GM12801 (cell line): ENCODE results near the gene SCN5A.

Source experiments
- TF ChIP-seq, protein P1 (sequence below): IDR thresholded peaks from one replicate; pipeline ENCODE4 v1.5.1; 2011; ENCODE audit warnings: control low read depth; ENCODE audit not compliant: insufficient read length; ENCODE audit errors: extremely low read depth

Gene SCN5A

DNA sequence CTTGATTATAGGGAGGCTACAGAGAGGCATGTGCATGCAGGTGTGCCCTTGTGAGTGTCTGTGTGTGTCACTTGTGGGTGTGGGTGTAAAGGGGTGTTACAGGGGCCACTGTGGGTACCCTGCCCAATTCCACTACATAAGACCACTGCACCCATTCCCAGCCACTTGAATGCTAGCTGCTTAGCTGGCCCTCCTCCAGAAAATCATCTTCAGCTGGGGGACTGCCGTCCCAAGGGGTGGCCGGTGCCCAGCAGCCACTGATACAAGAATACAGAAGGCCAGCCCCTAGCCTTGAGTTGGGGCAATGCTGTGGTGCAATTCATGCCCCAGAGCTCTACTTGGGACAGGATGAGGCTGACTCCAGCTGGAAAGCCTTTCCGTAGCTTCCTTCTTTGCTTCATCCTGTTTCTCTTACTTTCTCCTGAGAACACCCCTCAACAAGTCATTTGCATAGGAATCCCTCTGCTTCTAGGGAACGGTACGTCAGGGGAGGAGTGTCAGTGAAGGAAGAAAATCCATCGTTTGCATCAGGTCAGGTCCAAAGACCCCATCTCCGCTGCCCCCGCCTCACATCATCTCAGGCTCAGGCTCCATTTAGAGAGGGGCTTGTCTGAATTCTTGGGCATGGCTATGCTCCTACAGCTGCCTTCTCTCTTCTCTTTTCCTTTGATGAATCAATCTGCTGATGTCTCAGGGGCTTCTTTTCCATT lies 72.0 kb downstream of the SCN5A start:
- TF ChIP-seq, protein P1, sequence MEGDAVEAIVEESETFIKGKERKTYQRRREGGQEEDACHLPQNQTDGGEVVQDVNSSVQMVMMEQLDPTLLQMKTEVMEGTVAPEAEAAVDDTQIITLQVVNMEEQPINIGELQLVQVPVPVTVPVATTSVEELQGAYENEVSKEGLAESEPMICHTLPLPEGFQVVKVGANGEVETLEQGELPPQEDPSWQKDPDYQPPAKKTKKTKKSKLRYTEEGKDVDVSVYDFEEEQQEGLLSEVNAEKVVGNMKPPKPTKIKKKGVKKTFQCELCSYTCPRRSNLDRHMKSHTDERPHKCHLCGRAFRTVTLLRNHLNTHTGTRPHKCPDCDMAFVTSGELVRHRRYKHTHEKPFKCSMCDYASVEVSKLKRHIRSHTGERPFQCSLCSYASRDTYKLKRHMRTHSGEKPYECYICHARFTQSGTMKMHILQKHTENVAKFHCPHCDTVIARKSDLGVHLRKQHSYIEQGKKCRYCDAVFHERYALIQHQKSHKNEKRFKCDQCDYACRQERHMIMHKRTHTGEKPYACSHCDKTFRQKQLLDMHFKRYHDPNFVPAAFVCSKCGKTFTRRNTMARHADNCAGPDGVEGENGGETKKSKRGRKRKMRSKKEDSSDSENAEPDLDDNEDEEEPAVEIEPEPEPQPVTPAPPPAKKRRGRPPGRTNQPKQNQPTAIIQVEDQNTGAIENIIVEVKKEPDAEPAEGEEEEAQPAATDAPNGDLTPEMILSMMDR = no peak

DNA sequence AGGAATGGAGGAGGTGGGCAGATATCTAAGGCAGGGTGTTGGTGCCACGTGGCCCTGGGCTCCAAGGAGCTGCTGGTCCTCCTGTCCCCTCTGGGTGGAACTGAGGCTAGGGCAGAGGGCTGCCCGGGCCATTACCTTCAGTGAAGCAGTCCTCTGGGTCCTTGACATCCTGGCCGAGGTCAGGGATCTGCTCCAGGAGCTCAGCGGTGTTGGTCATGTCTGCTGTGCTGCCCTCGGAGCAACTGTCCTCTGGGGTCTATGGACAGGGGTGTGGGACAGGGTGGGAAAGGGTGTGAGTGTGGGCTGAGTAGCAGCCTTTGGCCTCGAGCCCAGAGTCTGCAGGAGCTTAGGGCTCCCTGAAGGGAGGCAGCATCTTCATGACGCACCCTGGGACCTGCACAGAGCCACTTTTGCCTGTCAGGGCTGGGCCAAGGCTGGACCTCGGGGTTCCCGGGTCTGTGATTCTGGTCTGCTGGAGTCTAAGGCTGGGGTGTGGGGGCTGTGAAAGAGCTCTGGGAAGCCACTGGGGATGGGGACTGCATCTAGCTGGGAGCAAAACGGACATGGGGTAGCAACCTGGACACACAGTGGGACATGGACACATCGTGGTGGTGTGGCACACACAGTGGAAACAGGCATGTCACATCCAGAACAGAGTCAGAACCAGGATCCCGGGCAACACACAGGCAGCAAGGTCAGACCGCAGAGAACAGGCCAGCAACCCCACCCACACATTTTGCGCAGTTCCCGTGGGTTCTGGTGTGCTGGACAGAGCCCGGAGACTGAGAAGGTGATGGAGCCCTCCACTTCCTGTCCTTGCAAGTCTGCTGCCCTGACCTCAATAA lies 72.7 kb downstream of the SCN5A start:
- TF ChIP-seq, protein P1 = no peak

DNA sequence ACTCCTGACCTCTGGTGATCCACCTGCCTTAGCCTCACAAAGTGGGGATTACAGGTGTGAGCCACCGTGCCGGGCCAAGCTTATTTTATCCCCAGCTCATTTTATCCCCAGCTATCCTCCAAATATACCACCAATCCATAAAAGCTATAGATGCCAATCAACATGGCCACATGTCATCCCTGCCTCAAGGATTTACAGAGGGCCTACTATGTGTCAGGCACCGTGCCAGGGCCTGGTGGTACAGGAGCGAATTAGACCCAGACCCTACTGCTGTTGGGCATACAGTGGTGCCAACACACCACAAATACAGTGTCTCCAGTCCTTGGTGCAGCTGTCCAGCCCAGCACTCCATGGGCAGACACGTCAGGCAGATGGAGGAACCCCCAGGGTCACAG lies 73.4 kb downstream of the SCN5A start:
- TF ChIP-seq, protein P1 = no peak

DNA sequence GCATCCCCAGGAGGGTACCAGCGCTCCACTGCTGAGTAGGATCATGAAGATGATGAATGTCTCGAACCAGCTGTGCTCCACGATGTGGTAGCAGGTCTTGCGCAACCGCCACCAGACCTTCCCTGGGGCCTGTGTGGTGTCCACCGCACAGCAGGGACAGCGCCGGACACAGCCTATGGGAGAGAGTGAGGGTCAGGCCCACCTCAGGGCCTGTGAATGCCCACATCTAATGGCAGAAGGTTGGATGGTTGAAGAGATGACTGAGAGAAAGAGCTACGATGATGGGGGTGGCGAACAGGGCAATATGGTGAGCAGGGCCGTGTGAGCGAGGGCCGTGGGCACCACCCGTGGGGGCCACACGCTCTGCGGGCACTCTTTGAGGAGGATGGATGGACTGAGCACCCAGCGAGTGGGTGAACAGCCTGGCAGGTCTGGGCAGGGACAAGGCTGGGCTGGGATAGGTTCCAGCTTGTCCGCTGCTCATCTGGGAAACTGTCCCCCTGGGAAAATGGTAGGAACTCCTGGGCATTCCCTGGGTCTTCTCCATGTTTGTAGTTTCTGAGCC lies 74.1 kb downstream of the SCN5A start:
- TF ChIP-seq, protein P1 = no peak

DNA sequence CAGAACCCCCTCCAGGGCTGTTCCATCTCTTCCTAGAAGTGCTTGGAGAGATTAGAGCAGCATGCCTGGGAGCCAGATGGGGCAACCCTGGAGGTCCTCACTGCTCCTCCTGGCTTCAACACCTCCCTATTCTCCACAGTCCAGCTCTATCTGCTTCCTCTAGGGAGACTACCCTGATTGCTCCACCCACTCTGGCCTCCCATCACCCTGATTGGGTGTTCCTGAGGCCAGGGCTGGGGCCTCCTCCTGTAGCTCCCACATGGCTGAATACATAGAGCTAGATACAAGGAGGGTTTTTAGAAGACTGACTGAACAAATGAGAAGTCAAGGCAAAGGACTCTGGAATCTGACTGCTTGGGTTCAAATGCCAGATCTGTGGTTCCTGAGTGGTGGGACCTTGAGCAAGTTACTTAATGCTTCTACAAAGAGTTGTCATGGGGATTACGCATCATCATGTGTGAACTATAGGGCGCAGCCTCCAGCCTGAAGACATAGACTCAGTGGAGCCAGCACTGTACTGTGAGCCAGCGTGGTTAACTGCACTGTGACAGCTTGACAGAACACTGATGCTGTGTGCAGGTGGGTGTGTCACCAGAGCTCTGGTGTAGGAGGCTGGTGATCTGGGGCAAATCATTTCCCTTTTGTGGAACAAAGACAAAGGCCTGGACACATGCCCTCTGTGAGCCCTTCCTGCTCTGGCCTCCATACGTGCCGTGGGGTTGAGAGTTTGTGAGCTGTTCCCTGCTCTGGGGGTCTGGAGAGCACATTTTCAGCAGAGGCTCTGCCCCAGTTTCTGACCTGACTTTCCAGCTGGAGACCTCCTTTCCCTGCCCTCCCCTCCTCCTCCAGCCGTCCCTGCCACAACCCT lies 74.8 kb downstream of the SCN5A start:
- TF ChIP-seq, protein P1 = no peak

DNA sequence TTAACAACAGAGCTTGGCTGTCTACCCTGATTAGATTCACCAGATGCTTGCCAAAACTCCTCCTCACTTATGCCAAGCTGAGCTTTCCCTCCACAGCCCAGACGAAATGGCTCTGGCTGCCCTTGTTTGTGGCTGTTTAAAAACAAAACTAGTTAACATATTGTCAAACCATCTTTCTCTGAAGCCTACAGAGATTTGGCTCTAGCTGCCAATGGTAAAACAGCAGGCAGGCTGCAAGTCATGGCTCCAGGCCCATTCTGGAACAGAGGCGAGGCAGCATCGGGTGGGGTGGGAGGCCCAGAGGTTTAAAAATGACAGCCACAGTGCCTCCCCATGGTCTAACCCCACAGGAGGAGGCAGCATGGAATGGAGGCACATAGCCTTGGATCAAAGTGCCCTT lies 75.9 kb downstream of the SCN5A start:
- TF ChIP-seq, protein P1 = no peak

DNA sequence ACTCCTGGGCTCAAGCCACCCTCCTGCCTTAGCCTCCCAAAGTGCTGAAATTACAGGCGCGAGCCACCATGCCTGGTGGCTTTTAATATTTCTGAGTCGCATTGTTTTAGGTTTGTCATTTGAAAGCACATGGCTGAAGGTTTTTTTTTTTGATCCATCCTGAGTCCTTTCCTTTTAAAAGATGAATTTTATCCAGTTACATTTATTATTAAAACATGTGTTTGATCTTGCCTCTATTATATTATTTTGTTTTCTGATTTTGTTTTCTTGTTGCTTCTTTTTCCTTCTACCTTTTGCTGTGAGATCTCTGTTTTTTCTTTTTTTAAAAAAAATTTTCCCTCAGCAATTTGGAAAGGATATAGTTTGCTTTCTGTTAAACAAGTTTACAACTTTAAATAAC lies 76.4 kb downstream of the SCN5A start:
- TF ChIP-seq, protein P1 = no peak
